Mesothelial cell of epicardium (in vitro differentiated cells): ENCODE results near the gene CNIH4. TPM values are rescaled to one million over a fixed set of nuclear protein-coding genes. Genes with fewer than 3 reads are reported as not detected.
"Not testable (repeated sequence)": the region's sequence is repeated elsewhere in the genome, so short reads cannot be mapped to it uniquely, and the experiment has no call there.

Source experiments
- DNase-seq, 2 experiments: peaks; one replicate each; pipeline ENCODE4 v3.0.0; 2021; ENCODE audit warnings: low spot score in 2 of 2; ENCODE audit not compliant: unreplicated experiment in 2 of 2
- H3K27ac Mint-ChIP-seq: 2 replicates; pipeline ENCODE4 v1.8.0; 2021; ENCODE audit warnings: mixed read lengths
- H3K27me3 Mint-ChIP-seq: 2 replicates; pipeline ENCODE4 v1.8.0; 2021; ENCODE audit warnings: low read depth, mixed read lengths
- H3K36me3 Mint-ChIP-seq: 2 replicates; pipeline ENCODE4 v1.8.0; 2021; ENCODE audit warnings: mixed read lengths
- H3K4me1 Mint-ChIP-seq: 2 replicates; pipeline ENCODE4 v1.8.0; 2021; ENCODE audit warnings: mixed read lengths
- H3K4me3 Mint-ChIP-seq: 2 replicates; pipeline ENCODE4 v1.8.0; 2021; ENCODE audit warnings: mild to moderate bottlenecking, moderate library complexity, mixed read lengths
- H3K9me3 Mint-ChIP-seq: 2 replicates; pipeline ENCODE4 v1.8.0; 2021; ENCODE audit warnings: mixed read lengths
- total RNA-seq: library from RNA; stranded (reverse); gene quantifications from 3 replicates; pipeline ENCODE4 v1.2.1, GENCODE V29; 2021
- TF ChIP-seq, protein P1 (sequence below): fragments of 200-600 bp; sonication (generic); IDR thresholded peaks from one replicate; pipeline ENCODE4 v1.5.0; 2021; ENCODE audit warnings: antibody characterized with exemption; ENCODE audit not compliant: unreplicated experiment

The CNIH4 gene
- total RNA-seq, 1 donor from 2014 or later: 40.2 TPM

DNA sequence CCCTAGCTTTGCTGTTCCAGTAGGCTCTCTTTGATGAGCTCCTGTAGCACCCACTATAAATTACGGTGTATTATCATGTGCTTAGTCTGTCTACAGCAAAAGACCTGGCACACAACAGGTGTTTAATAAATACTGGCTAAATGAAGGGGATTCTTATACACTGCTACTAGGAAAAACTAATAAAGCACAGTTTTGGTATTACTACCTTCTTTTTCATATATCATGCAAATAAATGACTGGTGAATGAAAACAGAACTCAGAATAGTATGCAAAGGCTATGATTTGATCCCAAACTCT, 51.6 kb downstream of the CNIH4 start:
- Mint-ChIP-seq H3K27me3 (no peaks in the 10 kb centered on the region), H3K27ac (peak overlapping the region; percentile 21), H3K4me1 (peaks cover 16% of the 10 kb centered on the region), H3K9me3 (no peaks in the 10 kb centered on the region), H3K36me3 (peaks cover 27% of the 10 kb centered on the region), H3K4me3 (no peak overlapping the region)
- TF ChIP-seq, protein P1, sequence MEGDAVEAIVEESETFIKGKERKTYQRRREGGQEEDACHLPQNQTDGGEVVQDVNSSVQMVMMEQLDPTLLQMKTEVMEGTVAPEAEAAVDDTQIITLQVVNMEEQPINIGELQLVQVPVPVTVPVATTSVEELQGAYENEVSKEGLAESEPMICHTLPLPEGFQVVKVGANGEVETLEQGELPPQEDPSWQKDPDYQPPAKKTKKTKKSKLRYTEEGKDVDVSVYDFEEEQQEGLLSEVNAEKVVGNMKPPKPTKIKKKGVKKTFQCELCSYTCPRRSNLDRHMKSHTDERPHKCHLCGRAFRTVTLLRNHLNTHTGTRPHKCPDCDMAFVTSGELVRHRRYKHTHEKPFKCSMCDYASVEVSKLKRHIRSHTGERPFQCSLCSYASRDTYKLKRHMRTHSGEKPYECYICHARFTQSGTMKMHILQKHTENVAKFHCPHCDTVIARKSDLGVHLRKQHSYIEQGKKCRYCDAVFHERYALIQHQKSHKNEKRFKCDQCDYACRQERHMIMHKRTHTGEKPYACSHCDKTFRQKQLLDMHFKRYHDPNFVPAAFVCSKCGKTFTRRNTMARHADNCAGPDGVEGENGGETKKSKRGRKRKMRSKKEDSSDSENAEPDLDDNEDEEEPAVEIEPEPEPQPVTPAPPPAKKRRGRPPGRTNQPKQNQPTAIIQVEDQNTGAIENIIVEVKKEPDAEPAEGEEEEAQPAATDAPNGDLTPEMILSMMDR: no peak
- no peak for DNase-seq

DNA sequence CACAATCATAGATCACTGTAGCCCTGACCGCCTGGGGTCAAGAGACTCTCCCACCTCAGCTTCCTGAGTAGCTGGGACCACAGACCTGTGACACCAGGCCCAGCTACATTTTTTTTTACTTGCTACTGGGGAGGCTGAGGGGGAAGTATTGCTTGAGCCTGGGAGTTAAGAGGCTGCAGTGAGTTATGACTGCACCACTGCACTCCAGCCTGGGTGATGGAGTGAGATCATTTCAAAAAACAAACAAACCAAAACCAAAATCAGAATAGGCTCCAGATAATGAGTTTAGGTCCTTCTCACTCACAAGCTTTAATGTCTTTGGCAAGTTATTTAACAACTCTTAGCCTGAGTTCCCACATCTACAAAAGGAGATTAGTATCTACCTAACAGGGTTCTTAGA, 55.1 kb downstream of the CNIH4 start:
- Mint-ChIP-seq H3K27ac (peak overlapping the region; percentile 81), H3K4me3 (no peak overlapping the region), H3K4me1 (peaks cover 9% of the 10 kb centered on the region), H3K36me3 (peaks cover 21% of the 10 kb centered on the region), H3K27me3 (no peaks in the 10 kb centered on the region), H3K9me3 (no peaks in the 10 kb centered on the region)
- no peak for DNase-seq
- TF ChIP-seq, protein P1: no peak

GRCh38 chr1:224420106-224420505, 63.4 kb downstream of the CNIH4 start:
- DNase-seq: no peak
- Mint-ChIP-seq H3K27ac (peak overlapping the region; percentile 6), H3K9me3 (no peaks in the 10 kb centered on the region), H3K36me3 (peaks cover 59% of the 10 kb centered on the region), H3K4me3 (no peak overlapping the region), H3K27me3 (no peaks in the 10 kb centered on the region), H3K4me1 (no peaks in the 10 kb centered on the region)
- TF ChIP-seq, protein P1: no peak

- no peak for DNase-seq
- H3K9me3 Mint-ChIP-seq: no peaks in the 10 kb centered on the region
- no peaks in the 10 kb centered on the region for H3K27me3 Mint-ChIP-seq
- peaks cover 6% of the 10 kb centered on the region for H3K4me1 Mint-ChIP-seq
- no peak overlapping the region for H3K4me3 Mint-ChIP-seq
- TF ChIP-seq, protein P1: no peak
- H3K27ac Mint-ChIP-seq: no peak overlapping the region
- H3K36me3 Mint-ChIP-seq: peaks cover 42% of the 10 kb centered on the region
Observed at GRCh38 chr1:224425279-224425884, 68.7 kb downstream of the CNIH4 start.

GRCh38 chr1:224426869-224427268, 70.2 kb downstream of the CNIH4 start:
- H3K36me3 Mint-ChIP-seq: peaks cover 41% of the 10 kb centered on the region
- not testable (repeated sequence) for DNase-seq, H3K27me3 Mint-ChIP-seq, H3K9me3 Mint-ChIP-seq, H3K4me3 Mint-ChIP-seq, H3K27ac Mint-ChIP-seq
- H3K4me1 Mint-ChIP-seq: peaks cover 17% of the 10 kb centered on the region

DNA sequence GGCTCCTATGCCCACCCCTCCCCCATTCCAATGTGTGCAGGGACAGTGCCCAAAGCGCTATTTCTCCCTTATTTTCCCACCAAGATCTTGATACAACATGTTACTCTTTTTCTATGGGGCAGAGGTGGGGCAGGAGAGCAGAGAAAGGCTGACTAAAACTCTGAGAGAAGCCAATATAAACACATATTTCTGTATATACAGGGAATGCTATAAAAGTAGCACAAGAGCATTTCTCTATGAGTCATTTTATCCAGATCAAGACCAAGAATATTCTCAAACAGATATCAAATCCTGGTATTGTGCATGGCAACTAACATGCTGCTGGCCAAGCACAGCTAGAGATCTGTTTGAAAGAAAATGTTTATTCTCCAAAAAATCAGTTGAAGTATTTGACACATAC, 70.7 kb downstream of the CNIH4 start:
- Mint-ChIP-seq H3K9me3 (no peaks in the 10 kb centered on the region), H3K27me3 (no peaks in the 10 kb centered on the region), H3K4me3 (no peak overlapping the region), H3K27ac (peak overlapping the region; percentile 12), H3K4me1 (peaks cover 21% of the 10 kb centered on the region), H3K36me3 (peaks cover 36% of the 10 kb centered on the region)
- no peak for DNase-seq
- TF ChIP-seq, protein P1: no peak

- not testable (repeated sequence) for H3K9me3 Mint-ChIP-seq, H3K27me3 Mint-ChIP-seq, DNase-seq, H3K27ac Mint-ChIP-seq, H3K4me3 Mint-ChIP-seq
- peaks cover 31% of the 10 kb centered on the region for H3K4me1 Mint-ChIP-seq
- peaks cover 26% of the 10 kb centered on the region for H3K36me3 Mint-ChIP-seq
Observed at GRCh38 chr1:224428713-224429112, 72.0 kb downstream of the CNIH4 start.
